DMS114 treated with DMSO at 0.1 percent for 48 hours (cell line): Measurements from ENCODE around the gene ENTPD5.
A peak's percentile ranks its signal among the peaks of the same experiment; 100 is the strongest.

ENCODE experiments used
- DNase-seq: peaks from one replicate; lab custom pipeline; 2025; ENCODE audit not compliant: unreplicated experiment; lab: John Stamatoyannopoulos, UW

ENTPD5 gene

DNA sequence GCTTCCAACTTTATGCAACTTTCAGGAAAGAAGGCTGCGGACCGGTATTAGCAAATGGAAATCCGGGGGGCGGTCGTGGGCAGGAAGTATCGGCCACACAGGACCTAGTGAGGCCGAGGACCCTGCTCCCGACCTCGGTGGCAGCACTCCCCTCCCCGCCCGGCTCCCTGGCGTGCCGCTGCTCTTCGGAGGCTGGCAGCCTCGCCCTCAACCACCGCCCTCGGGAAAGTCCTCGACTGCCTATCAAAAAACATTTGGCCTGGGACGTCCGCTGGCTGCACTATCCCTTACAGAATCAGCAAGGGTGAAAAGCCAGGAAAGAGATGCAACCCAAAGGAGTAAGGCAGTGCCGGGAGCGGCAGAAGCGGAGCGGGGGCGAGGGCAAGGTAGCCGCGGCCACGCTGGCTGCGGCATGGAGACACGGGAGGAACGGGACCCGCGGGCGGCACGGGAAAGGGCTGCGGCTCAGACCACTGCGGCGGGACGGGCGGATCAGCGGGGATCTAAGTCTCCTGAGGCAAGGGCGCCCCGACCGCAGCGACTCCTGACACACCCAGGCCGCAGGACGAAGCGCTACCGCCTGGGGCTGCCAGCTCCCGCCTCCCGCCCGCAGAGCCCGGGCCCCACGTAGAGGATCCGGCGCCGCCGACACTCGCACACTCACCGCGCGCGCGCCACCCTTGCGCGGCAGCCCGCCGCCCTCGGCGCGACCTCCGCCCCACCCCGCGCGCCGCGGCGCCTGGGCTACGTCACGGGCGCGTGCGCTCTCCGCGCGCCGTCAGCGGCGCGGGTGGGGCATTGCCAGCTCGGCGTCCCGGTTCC, at the start of gene ENTPD5, which contains the start of gene BBOF1:
TSS of gene ENTPD5 (minus strand) at position 703 of the 822 bp plus-strand sequence. CDS start 31,186 bp downstream, outside the sequence.
TSS of gene BBOF1 (plus strand) at position 764 of the 822 bp plus-strand sequence. CDS start 130 bp downstream, outside the sequence.
- DNase-seq, result peak; percentile 52

GRCh38 chr14:74065746-74066575, 46.9 kb upstream of the ENTPD5 start:
- no peak for DNase-seq

DNA sequence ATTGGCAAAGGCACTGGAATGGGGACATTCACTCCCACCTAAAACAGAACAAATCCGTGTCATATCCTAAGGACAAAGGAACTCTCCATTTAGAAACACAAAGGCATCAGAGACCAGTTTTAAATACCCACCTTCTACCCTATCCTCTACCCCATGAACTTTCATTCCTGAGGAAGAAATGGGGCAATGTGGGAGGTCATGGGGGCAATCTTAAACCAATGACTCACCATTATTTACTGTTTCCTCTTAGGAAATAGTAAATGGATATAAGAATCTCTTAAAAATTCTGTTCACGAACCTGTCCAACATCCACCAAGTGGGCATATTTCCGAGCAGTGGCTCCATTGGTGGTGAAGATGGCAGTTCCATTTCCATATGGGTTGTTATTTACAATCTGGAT, 45.8 kb upstream of the ENTPD5 start:
- DNase-seq, result no peak

DNA sequence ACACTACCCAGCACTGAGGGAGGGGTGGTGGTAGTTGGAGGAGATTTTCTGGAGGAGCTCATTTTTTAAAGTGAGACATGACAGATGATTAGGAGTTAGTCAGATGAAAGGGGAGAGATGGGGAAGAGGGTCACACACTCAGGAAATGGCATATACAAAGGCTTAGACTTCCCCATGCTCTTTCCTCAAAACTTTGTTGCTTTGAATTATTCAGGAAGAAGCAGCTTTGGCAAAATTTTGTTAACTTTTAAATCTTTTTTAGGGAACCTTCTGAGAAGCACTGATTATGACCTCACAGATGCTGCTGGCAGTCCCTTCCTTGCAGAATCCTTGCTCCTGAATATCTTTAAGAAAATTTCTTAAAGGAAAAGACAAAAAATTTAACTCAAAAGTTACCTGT, 45.3 kb upstream of the ENTPD5 start:
- DNase-seq, result no peak

GRCh38 chr14:74062809-74063150, 43.7 kb upstream of the ENTPD5 start:
- DNase-seq, result no peak

GRCh38 chr14:74049876-74050495, 30.9 kb upstream of the ENTPD5 start:
- no peak for DNase-seq

DNA sequence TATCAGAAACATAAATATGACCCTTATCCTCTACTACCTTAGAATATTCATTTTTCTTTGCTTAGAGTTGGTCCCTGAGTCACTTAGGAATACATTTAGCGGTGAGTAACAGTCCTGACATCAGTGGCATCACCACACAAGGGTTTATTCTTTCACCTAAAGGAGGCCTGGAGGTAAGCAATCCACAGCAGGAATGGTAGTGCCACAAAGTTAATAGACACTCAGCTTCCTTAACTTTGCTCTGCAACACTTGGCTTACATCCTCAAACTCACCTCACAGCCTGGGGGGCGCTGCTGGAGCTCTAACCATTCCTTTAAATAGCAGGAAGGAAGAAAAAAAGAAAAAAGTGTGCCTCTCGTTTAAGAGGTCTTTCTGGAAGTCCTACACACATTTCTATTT, 29.2 kb upstream of the ENTPD5 start:
- no peak for DNase-seq

DNA sequence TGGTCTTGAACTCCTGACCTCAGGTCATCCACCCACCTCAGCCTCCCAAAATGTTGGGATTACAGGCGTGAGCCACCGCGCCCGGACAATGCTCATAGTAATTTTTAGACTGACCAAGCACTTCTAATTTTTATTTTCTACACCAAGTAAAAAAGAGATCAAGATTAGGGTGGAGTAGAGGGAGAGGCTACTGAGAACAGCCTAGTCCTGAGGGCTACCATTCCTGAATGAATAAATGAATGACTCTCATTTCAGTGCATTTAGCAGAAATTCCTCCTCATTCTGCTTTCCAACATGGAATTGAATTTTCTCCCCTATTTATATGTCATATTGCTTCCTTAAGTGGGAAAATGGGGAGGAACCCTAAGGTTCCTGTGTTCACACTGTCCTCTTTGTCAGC, 26.4 kb upstream of the ENTPD5 start:
- DNase-seq, result no peak

GRCh38 chr14:74042296-74042695, 23.2 kb upstream of the ENTPD5 start:
- DNase-seq, result no peak

- DNase-seq, result peak; percentile 68
Observed at GRCh38 chr14:74038020-74038859, 19.2 kb upstream of the ENTPD5 start.

- no peak for DNase-seq
Observed at GRCh38 chr14:74035556-74035955, 16.5 kb upstream of the ENTPD5 start.

DNA sequence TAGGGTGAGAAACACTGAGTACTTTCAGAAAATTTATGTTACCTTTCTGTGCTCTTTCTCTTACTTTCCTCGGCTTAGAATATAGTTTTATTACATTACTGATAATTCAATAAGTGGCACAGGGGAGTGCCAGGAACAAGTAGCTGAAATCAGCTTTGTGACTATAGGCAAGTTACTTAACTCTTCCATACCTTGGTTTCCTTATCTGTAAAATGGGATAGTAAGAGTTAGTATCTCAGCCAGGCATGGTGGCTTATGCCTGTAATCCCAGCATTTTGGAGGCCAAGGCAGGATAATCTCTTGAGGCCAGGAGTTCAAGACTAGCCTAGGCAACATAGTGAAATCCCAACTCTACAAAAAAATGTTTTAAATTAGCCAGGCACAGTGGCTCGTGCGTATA, 15.5 kb upstream of the ENTPD5 start:
- no peak for DNase-seq

- DNase-seq, result no peak
Observed at GRCh38 chr14:74029136-74029535, 10.0 kb upstream of the ENTPD5 start.

DNA sequence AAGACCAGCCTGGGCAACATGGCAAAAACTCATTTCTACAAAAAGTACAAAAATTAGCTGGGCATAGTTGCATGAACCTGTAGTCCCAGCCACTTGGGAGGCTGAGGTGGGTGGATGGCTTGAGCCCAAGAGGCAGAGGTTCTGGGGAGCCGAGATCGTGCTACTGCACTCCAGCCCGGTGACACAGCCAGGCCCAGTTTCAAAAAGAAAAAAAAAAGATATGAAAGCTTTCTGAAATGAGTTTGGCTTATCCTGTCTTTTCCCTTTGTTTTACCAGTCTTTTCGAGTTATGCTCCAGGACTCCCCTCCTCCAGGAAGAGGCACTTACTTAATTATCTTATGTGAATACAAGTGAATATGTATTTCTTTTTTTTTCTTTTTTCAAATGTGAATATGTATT, 3.3 kb upstream of the ENTPD5 start:
- DNase-seq, result no peak

DNA sequence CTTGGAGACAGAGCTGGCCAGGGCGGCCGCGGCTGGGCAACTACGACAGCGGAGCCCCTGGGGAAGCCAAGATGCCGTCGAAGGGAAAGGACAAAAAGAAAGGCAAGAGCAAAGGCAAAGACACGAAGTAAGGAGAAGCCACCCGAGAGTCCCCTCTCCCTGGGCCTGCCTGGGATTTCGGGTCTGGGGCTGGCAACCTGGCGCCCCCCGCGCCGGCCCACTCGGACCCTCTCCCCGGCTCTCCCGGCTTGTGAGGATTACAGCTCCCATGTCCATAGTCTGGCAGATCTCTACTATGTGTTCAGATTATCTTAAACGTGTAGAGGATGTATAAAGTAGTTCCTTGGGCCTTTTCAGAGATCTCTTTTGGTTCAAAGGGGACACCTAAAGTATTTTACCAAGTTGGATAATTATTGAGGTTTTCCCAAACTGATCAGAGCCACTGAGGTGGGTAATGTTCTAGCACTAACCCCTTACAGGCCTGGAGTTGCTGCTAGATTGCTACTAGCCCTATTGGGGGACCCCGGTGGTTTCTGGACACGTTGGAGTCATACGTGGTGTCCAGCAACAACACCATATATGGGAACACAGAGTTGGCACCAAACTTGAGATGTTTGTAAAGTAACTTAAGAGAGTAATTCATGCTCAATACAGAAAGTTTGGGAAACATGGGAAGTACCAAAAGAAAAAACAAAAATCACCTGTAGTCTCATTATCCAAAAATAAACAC, 485 bp upstream of the ENTPD5 start:
- no peak for DNase-seq

DNA sequence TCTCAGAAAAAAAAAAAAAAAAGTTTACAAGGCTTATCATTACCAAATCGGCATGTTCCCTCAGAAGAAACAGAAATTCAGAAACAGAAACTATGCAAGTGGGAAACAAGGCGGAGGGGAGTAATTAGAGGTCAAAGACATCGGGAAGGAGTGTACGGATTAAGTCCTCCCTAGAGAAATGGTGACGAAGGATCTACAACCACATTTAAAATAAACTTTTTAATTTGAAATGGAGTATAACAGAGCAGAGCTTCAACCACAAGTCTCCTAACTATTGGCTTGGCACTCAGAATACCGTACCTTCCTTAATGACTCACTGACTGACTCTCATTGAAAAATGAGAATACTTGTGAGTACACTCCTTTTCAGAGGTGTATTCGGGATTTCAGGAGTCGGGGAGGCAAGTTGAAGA, 908 bp downstream of the ENTPD5 start:
- DNase-seq, result no peak

DNA sequence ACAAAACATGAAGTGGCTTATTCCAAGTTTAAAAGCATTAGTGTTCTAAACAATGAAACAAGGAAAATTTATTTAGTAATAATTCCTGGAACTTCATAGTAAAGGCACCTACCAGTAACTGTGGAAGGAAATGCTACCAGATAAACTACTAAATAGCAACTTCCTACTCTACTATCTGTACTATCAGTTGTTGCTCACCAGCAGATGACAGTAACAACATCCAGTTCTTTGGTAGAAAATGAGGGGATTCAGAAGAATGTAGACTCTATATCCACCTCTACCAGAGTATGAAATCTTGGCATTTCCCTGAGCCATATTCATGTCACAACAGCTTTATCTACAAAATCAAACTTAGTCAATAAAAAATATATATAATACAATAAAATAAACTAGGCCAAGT, 3.1 kb downstream of the ENTPD5 start:
- DNase-seq, result no peak

DNA sequence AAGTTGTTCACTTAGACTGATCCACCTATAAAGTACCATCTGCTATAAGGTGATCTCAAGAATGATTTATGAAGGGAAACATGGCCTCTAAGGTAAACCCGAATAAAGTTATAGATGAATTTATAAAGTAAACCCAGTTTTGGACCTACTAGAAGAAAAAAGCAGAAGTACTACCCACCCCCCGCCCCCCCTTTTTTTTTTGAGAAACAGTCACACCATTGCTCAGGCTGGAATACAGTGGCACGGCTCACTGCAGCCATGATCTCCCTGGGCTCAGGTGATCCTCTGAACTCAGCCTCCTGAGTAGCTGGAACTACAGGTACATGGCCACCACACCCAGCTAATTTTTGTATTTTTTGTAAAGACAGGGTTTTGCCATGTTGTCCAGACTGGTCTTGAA, 3.9 kb downstream of the ENTPD5 start:
- DNase-seq, result no peak

DNA sequence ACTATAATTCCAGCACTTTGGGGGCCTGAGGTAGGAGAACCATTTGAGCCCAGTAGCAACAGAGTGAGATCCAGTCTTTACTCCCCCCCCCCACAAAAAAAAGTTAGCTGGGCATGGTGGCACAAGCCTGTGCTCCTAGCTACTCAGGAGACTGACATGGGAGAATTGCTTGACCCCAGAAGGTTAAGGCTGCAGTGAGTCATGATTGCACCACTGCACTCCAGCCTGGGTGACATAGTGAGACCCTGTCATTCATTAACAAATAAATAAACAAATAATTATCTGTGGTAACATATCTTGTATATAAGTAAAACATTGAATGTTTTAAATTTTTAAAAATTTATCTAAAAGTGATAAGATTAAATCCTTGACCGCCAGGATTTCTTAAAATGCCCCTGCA, 4.8 kb downstream of the ENTPD5 start:
- no peak for DNase-seq

DNA sequence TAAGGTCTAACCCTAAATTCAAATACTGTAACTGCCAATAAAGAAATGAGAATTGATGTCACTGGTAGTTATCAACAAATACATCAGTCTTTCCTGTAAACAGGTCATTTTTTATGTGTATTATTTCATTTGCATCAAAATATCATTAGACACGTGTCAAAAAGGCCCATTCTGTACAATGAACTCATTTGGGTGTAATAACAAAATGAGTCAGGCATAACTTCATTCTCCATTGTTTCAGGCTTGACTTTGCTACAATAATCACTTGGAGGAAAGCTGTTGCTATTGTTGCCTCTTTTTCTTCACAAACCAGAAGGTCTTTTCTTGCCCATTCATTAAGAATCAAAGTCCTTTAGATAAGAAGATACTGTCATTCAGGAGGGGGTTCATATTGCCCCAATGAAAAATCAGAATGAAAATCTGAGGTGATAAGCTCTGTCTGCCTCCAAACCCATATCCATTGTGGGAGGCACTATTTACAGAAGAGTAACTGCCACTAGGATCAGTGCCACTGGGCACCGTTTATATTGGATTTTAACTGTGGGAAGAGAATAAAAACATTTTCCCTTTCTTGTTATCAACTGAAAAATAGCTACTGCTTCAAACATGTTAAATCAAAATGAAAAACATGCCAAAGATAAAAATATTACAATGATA, 10.1 kb downstream of the ENTPD5 start:
- no peak for DNase-seq
